ENCODE data around the gene CARD11.

CARD11 gene

DNA sequence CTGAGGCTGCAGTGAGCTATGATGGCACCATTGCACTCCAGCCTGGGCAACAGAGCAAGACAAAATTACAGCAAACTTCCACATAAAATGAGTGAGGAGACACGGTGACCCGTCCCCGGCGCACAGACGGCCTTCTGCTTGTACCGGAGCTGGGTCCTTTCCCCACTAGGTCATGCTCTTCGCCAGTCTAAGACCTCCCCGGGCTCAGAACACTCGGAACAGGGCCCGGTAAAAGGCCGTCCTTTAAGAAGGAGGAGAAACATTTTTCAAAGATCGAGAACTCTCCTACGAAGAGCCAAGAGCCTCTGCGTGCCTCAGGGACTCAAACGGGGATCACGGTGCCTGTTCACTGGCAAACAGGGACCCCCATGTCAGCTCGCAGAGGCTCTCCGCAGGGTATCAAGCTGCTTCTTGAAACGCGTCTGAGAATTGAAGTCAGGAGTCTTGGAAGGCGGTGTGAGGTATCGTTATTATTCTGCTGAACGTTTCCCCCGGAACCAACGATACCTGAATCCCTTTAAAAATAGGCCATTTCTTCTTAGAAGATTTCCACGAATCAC, 9.0 kb downstream of the CARD11 start:
- Histone ChIP-seq H3K27me3 (no peaks in the 10 kb centered on the region), H3K9me3 (no peaks in the 10 kb centered on the region), H3K27ac (no peak overlapping the region), H3K4me3 (no peak overlapping the region), H3K4me1 (no peaks in the 10 kb centered on the region), H3K36me3 (no peaks in the 10 kb centered on the region)
- DNase-seq: no peak
- intact Hi-C loops (cut with DNase I; ENCODE audit: low total_unique reads): no loop called here
- TF ChIP-seq CTCF (IDR thresholded peaks at IDR 0.05): no peak

GRCh38 chr7:3033581-3033980, 10.1 kb downstream of the CARD11 start:
- Histone ChIP-seq H3K4me1 (peaks cover 0 to 4% (median 0%) of the 10 kb centered on the region in 4 donors), H3K36me3 (no peaks in the 10 kb centered on the region), H3K4me3 (no peak overlapping the region), H3K27ac (no peak overlapping the region), H3K9me3 (no peaks in the 10 kb centered on the region), H3K27me3 (no peaks in the 10 kb centered on the region)
- no peak for TF ChIP-seq CTCF (IDR thresholded peaks at IDR 0.05)
- DNase-seq: no peak
- intact Hi-C loops (cut with DNase I; ENCODE audit: low total_unique reads): no loop called here

DNA sequence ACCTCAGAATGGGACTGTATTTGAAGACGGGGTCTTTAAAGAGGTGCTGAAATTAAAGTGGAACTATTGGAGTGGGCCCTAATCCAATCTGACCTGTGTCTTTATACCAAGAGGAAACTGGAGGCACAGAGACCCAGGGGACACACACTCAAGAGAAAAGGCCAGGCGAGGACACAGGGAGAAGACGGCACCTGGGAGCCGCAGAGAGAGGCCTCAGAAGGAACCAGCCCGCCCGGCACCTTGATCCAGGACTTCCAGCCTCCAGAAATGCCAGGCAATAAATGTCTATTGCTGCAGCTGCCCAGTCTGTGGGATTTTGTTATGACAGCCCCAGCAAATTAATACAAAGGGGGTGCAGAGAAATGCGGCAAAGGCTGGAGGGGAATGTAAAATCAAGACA, 10.5 kb downstream of the CARD11 start:
- Histone ChIP-seq H3K4me1 (peaks cover 0 to 9% (median 0%) of the 10 kb centered on the region in 4 donors), H3K4me3 (no peak overlapping the region), H3K27me3 (no peaks in the 10 kb centered on the region), H3K27ac (no peak overlapping the region), H3K36me3 (no peaks in the 10 kb centered on the region), H3K9me3 (no peaks in the 10 kb centered on the region)
- no peak for DNase-seq
- intact Hi-C loops (cut with DNase I; ENCODE audit: low total_unique reads): no loop called here
- TF ChIP-seq CTCF (IDR thresholded peaks at IDR 0.05): no peak

DNA sequence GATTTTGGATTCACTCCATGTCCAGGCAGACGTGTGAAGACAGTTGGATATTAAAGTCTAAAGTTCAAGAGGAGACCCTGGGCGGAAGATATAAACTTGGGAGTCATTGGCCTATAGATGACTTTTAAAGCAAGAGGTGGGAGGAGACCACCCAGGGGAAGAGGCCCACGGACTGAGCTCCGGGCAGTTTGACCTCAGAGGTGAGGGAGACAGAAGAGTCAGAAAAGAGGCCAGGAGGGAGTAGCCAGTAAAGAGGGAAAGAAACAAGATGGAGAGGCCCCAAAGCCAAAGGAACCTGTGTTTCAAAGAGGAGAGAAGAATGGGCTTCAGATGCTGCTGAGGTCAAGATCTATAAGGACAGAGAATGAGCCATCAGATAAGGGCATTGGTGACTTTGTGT, 11.4 kb downstream of the CARD11 start:
- no peak for DNase-seq
- TF ChIP-seq CTCF (IDR thresholded peaks at IDR 0.05): no peak
- no peaks in the 10 kb centered on the region for H3K36me3 ChIP-seq
- no peaks in the 10 kb centered on the region for H3K9me3 ChIP-seq
- H3K4me1 ChIP-seq: peaks cover 0 to 16% (median 0%) of the 10 kb centered on the region in 4 donors
- H3K4me3 ChIP-seq: no peak overlapping the region
- no peaks in the 10 kb centered on the region for H3K27me3 ChIP-seq
- no peak overlapping the region for H3K27ac ChIP-seq
- intact Hi-C loops (cut with DNase I; ENCODE audit: low total_unique reads): no loop called here

DNA sequence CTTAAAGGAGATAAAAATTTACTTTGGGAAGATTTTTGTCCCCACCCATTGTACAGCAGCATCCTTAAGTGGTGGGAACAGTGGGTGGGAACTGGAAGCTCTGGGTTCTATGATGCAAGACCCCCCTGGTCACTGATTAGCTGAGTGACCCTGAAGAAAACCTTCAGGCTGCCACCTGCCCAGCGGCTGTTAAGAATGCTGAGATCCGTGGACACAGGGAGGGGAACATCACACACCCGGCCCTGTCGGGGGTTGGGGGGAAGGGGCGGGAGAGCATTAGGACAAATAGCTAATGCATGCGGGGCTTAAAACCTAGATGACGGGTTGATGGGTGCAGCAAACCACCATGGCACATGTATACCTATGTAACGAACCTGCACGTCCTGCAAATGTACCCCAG, 14.5 kb downstream of the CARD11 start:
- Histone ChIP-seq H3K4me1 (peaks cover 0 to 16% (median 0%) of the 10 kb centered on the region in 4 donors), H3K4me3 (no peak overlapping the region), H3K36me3 (no peaks in the 10 kb centered on the region), H3K27ac (no peak overlapping the region), H3K27me3 (no peaks in the 10 kb centered on the region), H3K9me3 (peaks cover 0 to 12% (median 6%) of the 10 kb centered on the region in 3 donors)
- intact Hi-C loops (cut with DNase I; ENCODE audit: low total_unique reads): no loop called here
- DNase-seq: no peak
- no peak for TF ChIP-seq CTCF (IDR thresholded peaks at IDR 0.05)

DNA sequence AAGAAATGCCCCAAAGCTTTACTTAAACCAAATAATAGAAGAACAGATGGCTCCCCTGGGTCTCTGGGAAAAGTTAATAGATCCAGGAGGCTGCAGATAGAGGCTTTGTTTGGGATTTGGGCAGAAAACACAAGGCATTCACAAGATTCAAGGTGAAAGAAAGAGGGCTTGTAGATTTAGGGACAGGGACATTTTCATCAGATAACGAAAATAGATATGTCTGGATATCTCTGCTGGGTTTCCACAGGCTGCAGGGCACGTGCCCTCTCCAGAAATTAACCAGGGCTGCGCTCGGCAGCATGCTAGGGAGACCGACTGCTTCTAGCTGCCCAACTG, 14.9 kb downstream of the CARD11 start:
- peaks cover 0 to 12% (median 6%) of the 10 kb centered on the region in 3 donors for H3K9me3 ChIP-seq
- no peak overlapping the region for H3K27ac ChIP-seq
- intact Hi-C loops (cut with DNase I; ENCODE audit: low total_unique reads): no loop called here
- no peaks in the 10 kb centered on the region for H3K36me3 ChIP-seq
- DNase-seq: no peak
- H3K4me1 ChIP-seq: peaks cover 0 to 16% (median 0%) of the 10 kb centered on the region in 4 donors
- H3K27me3 ChIP-seq: no peaks in the 10 kb centered on the region
- no peak overlapping the region for H3K4me3 ChIP-seq
- no peak for TF ChIP-seq CTCF (IDR thresholded peaks at IDR 0.05)
